ENCODE data around the gene IGSF21.

Gene IGSF21

GRCh38 chr1:18312961-18313360 is 205.4 kb downstream of the IGSF21 start:
- TF ChIP-seq SUZ12 (IDR thresholded peaks at IDR 0.05; ENCODE audit: extremely low read depth, insufficient read depth, insufficient read length) (no peak), ZNF274 (IDR thresholded peaks at IDR 0.05; ENCODE audit: low read depth, low read length) (no peak), YY1 (IDR thresholded peaks at IDR 0.05; ENCODE audit: insufficient read depth, insufficient read length) (no peak)
- Histone ChIP-seq H3K4me1 (ENCODE audit: insufficient read depth, insufficient read length) (no peaks in the 10 kb centered on the region), H3K27me3 (ENCODE audit: insufficient read depth, insufficient read length) (no peaks in the 10 kb centered on the region), H3K4me3 (ENCODE audit: insufficient read length, low read depth) (no peak overlapping the region), H3K9me3 (ENCODE audit: insufficient read depth, low read length) (no peaks in the 10 kb centered on the region), H3K36me3 (ENCODE audit: insufficient read depth, insufficient read length, low read length) (no peaks in the 10 kb centered on the region), H3K9ac (ENCODE audit: insufficient read length, low read depth) (no peak overlapping the region)
- no peak for DNase-seq (ENCODE audit: low read depth, low spot score)

GRCh38 chr1:18313523-18313922 is 205.9 kb downstream of the IGSF21 start:
- no peak overlapping the region for H3K4me3 ChIP-seq (ENCODE audit: insufficient read length, low read depth)
- no peaks in the 10 kb centered on the region for H3K27me3 ChIP-seq (ENCODE audit: insufficient read depth, insufficient read length)
- no peak overlapping the region for H3K9ac ChIP-seq (ENCODE audit: insufficient read length, low read depth)
- no peaks in the 10 kb centered on the region for H3K36me3 ChIP-seq (ENCODE audit: insufficient read depth, insufficient read length, low read length)
- no peaks in the 10 kb centered on the region for H3K9me3 ChIP-seq (ENCODE audit: insufficient read depth, low read length)
- no peaks in the 10 kb centered on the region for H3K4me1 ChIP-seq (ENCODE audit: insufficient read depth, insufficient read length)
- DNase-seq (ENCODE audit: low read depth, low spot score), result no peak
- TF ChIP-seq ZNF274 (IDR thresholded peaks at IDR 0.05; ENCODE audit: low read depth, low read length), result no peak
- no peak for TF ChIP-seq YY1 (IDR thresholded peaks at IDR 0.05; ENCODE audit: insufficient read depth, insufficient read length)
- TF ChIP-seq SUZ12 (IDR thresholded peaks at IDR 0.05; ENCODE audit: extremely low read depth, insufficient read depth, insufficient read length), result no peak

- DNase-seq (ENCODE audit: low read depth, low spot score), result no peak
- Histone ChIP-seq H3K9me3 (ENCODE audit: insufficient read depth, low read length) (no peaks in the 10 kb centered on the region), H3K4me1 (ENCODE audit: insufficient read depth, insufficient read length) (no peaks in the 10 kb centered on the region), H3K9ac (ENCODE audit: insufficient read length, low read depth) (no peak overlapping the region), H3K4me3 (ENCODE audit: insufficient read length, low read depth) (no peak overlapping the region), H3K27me3 (ENCODE audit: insufficient read depth, insufficient read length) (no peaks in the 10 kb centered on the region), H3K36me3 (ENCODE audit: insufficient read depth, insufficient read length, low read length) (no peaks in the 10 kb centered on the region)
- TF ChIP-seq SUZ12 (IDR thresholded peaks at IDR 0.05; ENCODE audit: extremely low read depth, insufficient read depth, insufficient read length) (no peak), YY1 (IDR thresholded peaks at IDR 0.05; ENCODE audit: insufficient read depth, insufficient read length) (no peak), ZNF274 (IDR thresholded peaks at IDR 0.05; ENCODE audit: low read depth, low read length) (no peak)
Measured at GRCh38 chr1:18314399-18314798, 206.8 kb downstream of the IGSF21 start.

- no peaks in the 10 kb centered on the region for H3K9me3 ChIP-seq (ENCODE audit: insufficient read depth, low read length)
- H3K36me3 ChIP-seq (ENCODE audit: insufficient read depth, insufficient read length, low read length), result no peaks in the 10 kb centered on the region
- no peak overlapping the region for H3K4me3 ChIP-seq (ENCODE audit: insufficient read length, low read depth)
- no peak overlapping the region for H3K9ac ChIP-seq (ENCODE audit: insufficient read length, low read depth)
- no peaks in the 10 kb centered on the region for H3K4me1 ChIP-seq (ENCODE audit: insufficient read depth, insufficient read length)
- TF ChIP-seq YY1 (IDR thresholded peaks at IDR 0.05; ENCODE audit: insufficient read depth, insufficient read length), result no peak
- no peak for TF ChIP-seq SUZ12 (IDR thresholded peaks at IDR 0.05; ENCODE audit: extremely low read depth, insufficient read depth, insufficient read length)
- DNase-seq (ENCODE audit: low read depth, low spot score), result no peak
- no peaks in the 10 kb centered on the region for H3K27me3 ChIP-seq (ENCODE audit: insufficient read depth, insufficient read length)
Measured at GRCh38 chr1:18315449-18315848, 207.9 kb downstream of the IGSF21 start.

GRCh38 chr1:18316764-18317163 is 209.2 kb downstream of the IGSF21 start:
- TF ChIP-seq ZNF274 (IDR thresholded peaks at IDR 0.05; ENCODE audit: low read depth, low read length), result no peak
- TF ChIP-seq YY1 (IDR thresholded peaks at IDR 0.05; ENCODE audit: insufficient read depth, insufficient read length), result no peak
- no peak for TF ChIP-seq SUZ12 (IDR thresholded peaks at IDR 0.05; ENCODE audit: extremely low read depth, insufficient read depth, insufficient read length)
- H3K4me1 ChIP-seq (ENCODE audit: insufficient read depth, insufficient read length), result no peaks in the 10 kb centered on the region
- no peaks in the 10 kb centered on the region for H3K9me3 ChIP-seq (ENCODE audit: insufficient read depth, low read length)

GRCh38 chr1:18319099-18319498 is 211.5 kb downstream of the IGSF21 start:
- Histone ChIP-seq H3K9ac (ENCODE audit: insufficient read length, low read depth) (no peak overlapping the region), H3K4me1 (ENCODE audit: insufficient read depth, insufficient read length) (no peaks in the 10 kb centered on the region), H3K9me3 (ENCODE audit: insufficient read depth, low read length) (no peaks in the 10 kb centered on the region), H3K4me3 (ENCODE audit: insufficient read length, low read depth) (no peak overlapping the region), H3K27me3 (ENCODE audit: insufficient read depth, insufficient read length) (no peaks in the 10 kb centered on the region), H3K36me3 (ENCODE audit: insufficient read depth, insufficient read length, low read length) (no peaks in the 10 kb centered on the region)
- TF ChIP-seq YY1 (IDR thresholded peaks at IDR 0.05; ENCODE audit: insufficient read depth, insufficient read length), result no peak
- TF ChIP-seq ZNF274 (IDR thresholded peaks at IDR 0.05; ENCODE audit: low read depth, low read length), result no peak
- no peak for TF ChIP-seq SUZ12 (IDR thresholded peaks at IDR 0.05; ENCODE audit: extremely low read depth, insufficient read depth, insufficient read length)
- no peak for DNase-seq (ENCODE audit: low read depth, low spot score)

More at GRCh38 chr1:18316764-18317163, 209.2 kb downstream of the IGSF21 start:
- Histone ChIP-seq H3K36me3 (ENCODE audit: insufficient read depth, insufficient read length, low read length) (no peaks in the 10 kb centered on the region), H3K4me3 (ENCODE audit: insufficient read length, low read depth) (no peak overlapping the region), H3K27me3 (ENCODE audit: insufficient read depth, insufficient read length) (no peaks in the 10 kb centered on the region), H3K9ac (ENCODE audit: insufficient read length, low read depth) (no peak overlapping the region)
- no peak for DNase-seq (ENCODE audit: low read depth, low spot score)

- no peak overlapping the region for H3K9ac ChIP-seq (ENCODE audit: insufficient read length, low read depth)
- H3K4me3 ChIP-seq (ENCODE audit: insufficient read length, low read depth), result no peak overlapping the region
- no peaks in the 10 kb centered on the region for H3K9me3 ChIP-seq (ENCODE audit: insufficient read depth, low read length)
- no peaks in the 10 kb centered on the region for H3K4me1 ChIP-seq (ENCODE audit: insufficient read depth, insufficient read length)
- no peaks in the 10 kb centered on the region for H3K36me3 ChIP-seq (ENCODE audit: insufficient read depth, insufficient read length, low read length)
- DNase-seq (ENCODE audit: low read depth, low spot score), result no peak
- no peaks in the 10 kb centered on the region for H3K27me3 ChIP-seq (ENCODE audit: insufficient read depth, insufficient read length)
- TF ChIP-seq ZNF274 (IDR thresholded peaks at IDR 0.05; ENCODE audit: low read depth, low read length) (no peak), YY1 (IDR thresholded peaks at IDR 0.05; ENCODE audit: insufficient read depth, insufficient read length) (no peak), SUZ12 (IDR thresholded peaks at IDR 0.05; ENCODE audit: extremely low read depth, insufficient read depth, insufficient read length) (no peak)
Measured at GRCh38 chr1:18320051-18320450, 212.5 kb downstream of the IGSF21 start.
